Retina (tissue), 1 donor: ENCODE results near the gene USP24.

Experiments
- DNase-seq: peaks from one replicate; pipeline ENCODE4 v3.0.0-alpha.2; 2016

The USP24 gene

DNA sequence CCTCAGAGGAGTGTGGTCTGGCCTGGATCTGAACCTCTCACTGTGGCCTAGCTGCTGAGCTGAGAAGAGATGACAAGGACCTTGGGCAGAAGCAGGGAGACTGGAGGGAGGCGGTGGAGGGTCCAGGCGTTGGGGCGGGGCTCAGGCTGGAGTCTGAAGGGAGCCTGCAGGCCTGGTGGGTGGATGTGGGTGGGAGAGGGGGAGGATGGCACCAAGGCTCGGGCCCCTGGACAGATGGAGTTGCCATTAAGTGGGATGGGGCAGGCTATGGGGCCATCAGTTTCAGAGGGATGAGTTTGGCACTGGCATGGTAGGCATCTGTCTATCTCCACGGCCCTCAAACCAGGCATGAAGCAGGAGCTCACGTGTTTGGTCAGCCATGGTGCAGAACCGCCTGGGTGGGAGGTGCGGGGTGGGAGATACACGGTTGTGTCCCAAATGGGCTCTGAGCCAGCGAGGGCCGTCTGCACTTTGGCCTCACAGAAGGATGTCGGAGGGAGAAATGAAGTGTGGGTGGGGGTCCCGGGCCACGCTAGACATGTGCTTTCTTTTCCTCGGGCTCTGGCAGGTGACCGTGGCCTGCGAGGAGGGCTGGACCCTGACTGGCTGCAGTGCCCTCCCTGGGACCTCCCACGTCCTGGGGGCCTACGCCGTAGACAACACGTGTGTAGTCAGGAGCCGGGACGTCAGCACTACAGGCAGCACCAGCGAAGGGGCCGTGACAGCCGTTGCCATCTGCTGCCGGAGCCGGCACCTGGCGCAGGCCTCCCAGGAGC, 152.2 kb downstream of the USP24 start:
- DNase-seq = no peak

DNA sequence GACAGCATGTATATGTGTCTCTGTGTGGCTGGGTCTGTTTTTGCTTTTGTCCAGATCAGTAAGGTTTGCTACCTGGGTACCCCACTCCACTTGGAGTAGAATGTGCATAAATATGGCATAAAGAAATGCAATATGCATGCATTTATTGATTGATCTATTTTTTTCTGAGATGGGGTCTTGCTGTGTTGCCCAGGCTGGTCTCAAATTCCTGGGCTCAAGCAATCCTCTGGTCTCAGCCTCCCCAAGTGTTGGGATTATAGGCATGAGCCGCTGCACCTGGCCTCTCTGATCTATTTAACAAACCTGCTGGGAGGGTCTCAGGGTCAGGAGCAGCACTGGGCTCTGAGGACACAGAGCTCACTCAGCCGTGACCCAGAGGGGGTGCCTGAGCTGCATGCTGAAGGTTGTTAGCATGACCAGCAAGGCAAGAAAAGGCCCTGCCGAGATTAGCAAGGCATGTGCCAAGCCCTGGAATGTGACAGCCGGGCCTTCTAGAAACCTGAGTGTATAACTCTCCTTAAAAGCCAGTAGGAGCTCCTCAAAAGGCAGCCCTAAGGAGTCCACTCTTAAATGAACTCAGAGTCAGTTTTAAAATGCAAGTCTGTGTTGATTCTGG, 153.3 kb downstream of the USP24 start:
- DNase-seq = no peak

DNA sequence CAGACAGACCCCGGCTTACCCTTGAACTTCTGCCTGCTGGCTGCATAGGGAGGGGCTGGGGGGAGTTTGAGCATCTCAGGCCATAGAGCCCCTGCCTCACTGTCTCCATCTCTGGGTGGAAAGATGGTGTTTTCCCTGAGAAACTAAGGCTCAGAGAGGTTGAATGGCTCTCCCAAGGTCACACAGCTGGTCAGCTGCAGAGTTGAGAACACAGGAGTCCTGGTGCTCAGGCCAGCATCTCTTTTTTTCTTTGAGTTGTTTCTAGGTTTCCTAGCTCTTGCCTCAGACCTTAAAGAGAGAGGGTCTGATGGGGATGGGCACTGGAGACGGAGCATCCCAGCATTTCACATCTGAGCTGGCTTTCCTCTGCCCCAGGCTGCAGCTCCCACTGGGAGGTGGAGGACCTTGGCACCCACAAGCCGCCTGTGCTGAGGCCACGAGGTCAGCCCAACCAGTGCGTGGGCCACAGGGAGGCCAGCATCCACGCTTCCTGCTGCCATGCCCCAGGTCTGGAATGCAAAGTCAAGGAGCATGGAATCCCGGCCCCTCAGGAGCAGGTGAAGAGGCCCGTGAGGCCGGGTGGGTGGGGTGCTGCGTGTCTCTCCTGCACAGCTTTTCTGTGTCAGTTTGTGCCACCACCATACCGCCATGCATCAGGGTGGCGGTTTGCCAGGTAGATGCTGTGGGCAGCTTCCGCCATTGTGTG, 154.0 kb downstream of the USP24 start:
- no peak for DNase-seq

DNA sequence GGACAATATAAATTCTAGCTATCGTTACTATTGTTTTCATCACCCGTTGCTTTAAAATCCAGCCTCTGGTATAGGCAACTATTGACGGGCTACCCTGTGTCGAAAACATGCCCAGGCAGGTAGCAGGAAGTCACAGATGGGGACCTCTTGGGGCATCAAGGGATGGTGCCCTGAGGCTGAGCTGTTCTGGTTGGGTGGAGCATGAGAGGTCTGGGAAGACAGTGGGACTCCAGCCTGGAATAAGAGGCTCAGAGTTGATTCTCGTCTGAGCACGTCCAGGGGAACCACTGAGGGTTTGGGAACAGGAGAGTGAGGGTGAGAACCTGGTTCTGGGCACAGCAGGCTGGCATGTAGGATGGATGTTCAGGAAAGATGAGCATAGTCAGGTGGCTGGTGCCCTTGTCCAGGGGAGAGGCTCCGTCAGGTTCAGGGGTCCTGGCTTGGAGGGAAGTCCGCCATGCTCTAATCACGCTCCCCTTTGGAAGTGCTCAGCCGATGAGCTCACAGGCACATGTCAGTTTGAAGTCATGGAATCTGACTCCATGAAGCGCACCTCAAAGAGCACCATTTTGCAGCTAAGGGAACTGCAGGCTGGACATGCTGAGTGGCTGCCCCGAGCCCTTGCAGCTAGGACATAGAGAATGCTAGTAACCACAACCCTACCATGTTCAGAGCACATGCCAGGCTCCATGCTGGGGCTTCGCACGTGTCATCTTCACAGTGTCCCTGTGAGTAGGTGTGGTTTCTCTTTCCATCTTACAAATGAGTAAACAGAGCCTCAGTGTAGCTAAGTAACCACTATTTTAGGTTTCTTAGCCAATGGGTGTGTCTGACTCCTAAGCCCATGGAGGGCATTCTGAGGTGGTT, 154.8 kb downstream of the USP24 start:
- no peak for DNase-seq

DNA sequence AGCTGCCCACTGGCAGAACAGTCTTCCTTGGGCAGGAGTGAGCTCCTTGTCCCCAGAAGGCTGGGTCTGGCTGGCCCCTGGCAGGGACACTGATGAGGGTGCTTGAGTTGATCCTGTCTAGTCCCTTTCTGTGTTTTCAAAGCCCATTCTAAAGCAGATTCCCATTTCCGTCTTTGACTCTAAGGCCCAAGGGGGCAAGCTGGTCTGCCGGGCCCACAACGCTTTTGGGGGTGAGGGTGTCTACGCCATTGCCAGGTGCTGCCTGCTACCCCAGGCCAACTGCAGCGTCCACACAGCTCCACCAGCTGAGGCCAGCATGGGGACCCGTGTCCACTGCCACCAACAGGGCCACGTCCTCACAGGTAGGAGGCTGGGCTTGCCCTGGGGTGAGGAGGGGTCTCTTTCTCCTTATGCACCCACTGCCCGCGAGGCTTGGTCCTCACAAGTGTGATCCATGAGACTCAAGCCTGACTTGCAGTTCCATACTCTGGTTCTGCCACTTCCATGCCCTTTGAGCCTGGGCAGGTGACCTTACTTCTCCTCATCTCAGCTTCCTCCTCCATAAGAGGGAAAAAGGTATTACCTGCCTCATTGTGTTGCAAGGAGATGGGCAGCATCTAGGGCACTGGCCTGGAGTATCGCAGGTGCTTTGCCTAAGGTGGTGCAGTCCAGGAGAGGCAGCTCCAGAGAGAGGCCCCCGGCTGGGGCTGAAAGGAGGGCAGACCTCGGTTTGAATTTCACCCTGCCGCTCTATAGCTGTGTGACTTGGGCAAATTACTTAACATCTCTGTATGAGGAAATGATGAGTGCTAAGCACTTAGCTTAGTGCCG, 155.6 kb downstream of the USP24 start:
- no peak for DNase-seq

DNA sequence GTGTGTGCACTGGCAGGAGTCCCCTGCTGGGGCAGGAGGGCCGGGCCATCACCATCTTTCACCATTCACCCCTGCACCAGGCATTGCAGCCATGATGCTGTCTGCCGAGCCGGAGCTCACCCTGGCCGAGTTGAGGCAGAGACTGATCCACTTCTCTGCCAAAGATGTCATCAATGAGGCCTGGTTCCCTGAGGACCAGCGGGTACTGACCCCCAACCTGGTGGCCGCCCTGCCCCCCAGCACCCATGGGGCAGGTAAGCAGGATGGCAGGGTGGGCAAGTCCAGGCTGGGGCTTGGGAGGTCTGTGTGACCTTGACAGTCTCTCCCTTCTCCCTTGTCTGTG, 157.2 kb downstream of the USP24 start:
- DNase-seq = no peak

DNA sequence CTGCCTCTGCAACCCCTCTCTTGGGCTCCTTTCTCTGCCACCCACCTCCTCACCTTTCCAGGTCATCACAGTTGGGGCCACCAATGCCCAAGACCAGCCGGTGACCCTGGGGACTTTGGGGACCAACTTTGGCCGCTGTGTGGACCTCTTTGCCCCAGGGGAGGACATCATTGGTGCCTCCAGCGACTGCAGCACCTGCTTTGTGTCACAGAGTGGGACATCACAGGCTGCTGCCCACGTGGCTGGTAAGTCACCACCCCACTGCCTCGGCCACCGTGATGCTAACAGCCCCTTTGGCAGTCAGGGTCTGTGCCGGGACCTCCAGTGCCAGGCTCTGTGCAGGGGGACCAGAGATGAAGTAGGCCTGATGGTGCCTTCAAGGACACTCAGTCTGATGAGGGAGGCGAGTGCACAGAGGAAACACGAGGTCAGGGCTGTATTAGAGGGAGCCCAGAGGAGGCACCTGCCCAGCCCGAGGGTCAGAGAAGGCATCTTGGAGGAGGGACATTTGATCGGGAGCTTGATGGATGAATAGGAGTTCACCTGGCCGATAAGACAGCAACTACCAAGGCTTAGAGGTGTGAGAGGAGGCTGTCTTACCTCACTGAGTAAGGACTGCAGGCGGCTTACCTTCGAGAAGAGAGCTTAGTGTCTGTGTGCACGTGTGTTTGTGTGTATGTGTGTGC, 157.8 kb downstream of the USP24 start:
- no peak for DNase-seq

DNA sequence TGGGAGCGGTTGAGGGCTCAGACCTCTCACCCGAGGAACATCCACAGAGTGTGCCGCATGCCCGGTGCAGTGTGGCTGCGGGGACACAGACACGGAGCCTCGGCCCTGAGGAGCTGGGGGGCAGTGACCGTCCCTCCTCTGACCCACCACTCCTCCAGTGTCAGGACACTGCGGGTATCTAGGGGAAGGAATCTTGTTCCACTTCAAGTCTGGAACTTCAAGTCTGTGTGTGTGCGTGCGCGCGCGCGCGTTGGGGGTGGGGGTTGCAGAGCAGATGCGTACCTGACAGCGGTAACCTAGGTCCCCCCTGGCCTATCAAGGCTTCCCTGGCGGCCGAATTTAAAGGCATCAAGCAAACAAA, 158.6 kb downstream of the USP24 start:
- no peak for DNase-seq

DNA sequence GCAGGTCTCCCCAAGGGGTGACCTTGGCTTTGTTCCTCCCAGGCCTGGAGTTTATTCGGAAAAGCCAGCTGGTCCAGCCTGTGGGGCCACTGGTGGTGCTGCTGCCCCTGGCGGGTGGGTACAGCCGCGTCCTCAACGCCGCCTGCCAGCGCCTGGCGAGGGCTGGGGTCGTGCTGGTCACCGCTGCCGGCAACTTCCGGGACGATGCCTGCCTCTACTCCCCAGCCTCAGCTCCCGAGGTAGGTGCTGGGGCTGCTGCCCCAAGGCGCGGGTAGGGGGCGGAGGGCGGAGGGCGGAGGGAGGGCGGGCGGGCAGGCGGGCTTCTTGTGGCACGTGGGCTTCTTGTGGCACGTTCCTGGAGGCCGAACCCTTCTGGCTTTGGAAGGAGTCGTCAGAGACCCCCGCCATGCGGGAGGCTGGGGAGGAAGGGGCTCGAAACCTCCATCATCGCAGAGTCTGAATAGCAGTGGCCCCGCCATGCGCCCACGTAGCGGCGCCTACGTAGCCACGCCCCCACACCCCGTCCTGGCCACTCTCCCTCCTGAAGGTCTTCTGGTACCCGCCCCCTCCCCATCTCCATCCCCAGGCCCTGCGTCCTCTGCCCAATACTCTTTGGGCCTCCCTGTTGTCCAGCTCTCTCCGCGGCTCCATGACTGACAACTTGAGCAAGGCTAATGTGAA, 159.1 kb downstream of the USP24 start:
- DNase-seq = no peak

DNA sequence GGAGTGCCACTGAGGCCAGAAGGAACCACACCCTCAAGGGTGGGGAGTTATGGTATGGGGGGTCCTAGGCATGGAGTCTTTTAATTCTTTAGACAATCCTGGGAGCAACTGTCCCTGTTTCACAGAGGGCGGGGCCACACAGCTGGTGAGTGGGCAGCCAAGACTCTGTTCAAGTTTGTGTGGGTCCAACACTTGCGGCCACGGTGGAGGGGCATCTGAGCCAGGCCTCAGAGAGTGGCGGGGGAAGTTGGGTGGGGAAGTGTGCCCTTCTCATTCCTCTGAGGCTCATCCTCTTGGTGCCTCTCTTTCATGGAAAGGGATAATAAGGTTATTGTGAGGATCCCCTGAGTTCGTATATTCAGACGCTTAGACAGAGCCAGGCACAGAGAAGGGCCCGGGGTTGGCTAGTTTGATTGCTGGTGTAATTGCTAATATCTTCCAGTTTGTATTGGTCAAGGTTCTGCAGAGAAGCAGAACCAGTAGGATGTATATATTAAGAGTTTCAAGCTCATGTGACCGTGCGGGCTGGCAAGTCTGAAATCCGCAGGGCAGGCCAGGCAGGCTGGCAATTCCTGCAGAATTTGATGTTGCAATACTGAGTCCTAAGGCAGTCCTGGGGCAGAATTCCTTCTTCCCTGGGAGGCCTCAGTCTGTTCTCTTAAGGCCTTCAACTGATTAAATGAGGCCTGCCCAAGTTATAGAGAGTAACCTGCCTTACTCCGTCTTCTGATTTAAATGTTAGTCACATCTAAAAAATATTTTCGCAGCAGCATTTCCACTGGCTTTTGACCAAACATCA, 159.9 kb downstream of the USP24 start:
- DNase-seq = no peak

DNA sequence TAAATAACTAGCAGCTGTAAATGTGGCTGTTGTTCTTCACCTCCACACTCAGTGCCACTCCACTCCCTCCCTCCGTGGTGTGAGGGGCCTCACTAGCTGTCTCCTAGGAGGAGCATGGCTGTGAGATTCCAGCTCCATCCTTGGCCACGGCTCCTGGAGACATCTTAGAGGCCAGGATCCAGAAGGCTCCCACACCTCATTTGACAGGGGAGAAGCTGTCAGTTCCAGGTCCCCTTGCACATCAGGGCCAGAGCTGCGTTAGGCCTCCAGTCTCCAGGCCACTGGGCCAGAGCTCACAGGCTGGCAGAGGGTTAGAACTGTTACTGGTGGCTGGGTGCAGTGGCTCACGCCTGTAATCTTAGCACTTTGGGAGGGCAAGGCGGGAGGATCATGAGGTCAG, 160.8 kb downstream of the USP24 start:
- no peak for DNase-seq

DNA sequence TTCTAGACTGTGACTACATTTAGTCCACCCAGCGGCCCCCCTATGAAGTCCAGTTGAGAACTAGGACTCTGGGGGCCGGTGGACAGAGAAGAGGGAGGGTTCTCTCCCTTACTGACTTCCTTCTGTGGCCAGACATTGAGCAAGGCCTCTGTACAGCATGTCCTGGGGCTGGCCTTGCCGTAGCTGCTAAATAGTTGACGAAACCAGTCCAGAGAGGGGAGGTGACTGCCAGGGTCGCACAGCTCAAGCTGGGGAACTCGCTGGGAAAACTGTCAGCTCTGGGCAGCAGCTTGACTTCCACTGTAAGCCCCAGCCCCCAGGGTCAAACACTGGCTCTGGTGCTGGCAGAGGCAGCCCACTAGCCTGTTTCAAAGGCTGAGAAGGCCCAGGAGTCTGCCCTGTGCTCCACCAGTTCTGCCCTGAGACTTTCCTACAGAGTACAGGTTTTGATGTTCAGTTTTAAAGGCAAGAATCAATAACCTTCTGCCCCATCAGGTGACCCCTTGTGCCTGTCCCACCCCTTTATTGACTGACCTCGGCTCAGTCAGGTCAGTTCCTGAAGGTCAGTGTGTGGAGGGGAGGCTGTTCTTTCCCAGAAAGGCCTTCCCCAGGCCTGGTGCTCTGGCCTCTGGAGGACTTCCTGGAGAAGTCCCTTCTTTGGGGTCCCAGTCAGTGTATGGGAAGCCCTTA, 161.8 kb downstream of the USP24 start:
- DNase-seq = no peak

DNA sequence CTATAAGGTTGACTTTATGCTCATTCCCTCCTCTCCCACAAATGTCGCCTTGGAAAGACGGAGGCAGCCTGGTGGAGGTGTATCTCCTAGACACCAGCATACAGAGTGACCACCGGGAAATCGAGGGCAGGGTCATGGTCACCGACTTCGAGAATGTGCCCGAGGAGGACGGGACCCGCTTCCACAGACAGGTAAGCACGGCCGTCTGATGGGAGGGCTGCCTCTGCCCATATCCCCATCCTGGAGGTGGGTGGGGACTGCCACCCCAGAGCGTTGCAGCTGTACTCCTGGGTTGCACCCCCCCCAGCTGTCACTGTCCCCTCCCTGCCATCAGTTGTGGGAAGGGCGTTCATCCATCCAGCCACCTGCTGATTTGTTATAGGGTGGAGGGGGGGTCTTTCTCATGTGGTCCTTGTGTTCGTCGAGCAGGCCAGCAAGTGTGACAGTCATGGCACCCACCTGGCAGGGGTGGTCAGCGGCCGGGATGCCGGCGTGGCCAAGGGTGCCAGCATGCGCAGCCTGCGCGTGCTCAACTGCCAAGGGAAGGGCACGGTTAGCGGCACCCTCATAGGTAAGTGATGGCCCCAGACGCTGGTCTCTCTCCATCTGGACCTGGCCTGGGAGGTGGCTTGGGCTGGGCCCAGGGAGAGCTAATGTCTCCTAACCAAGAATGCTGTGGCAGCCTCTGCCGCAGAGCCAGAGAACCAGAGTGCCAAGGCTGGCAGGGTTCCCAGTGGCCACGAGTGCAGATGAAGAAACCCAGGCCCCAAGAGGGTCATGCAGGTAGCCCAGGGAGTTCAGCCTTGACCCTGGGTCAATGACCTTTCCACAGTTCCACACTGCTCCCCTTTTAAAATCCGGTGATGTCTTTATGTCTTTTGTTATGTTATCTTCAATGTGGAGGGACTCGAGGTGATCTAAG, 162.7 kb downstream of the USP24 start:
- DNase-seq = no peak

DNA sequence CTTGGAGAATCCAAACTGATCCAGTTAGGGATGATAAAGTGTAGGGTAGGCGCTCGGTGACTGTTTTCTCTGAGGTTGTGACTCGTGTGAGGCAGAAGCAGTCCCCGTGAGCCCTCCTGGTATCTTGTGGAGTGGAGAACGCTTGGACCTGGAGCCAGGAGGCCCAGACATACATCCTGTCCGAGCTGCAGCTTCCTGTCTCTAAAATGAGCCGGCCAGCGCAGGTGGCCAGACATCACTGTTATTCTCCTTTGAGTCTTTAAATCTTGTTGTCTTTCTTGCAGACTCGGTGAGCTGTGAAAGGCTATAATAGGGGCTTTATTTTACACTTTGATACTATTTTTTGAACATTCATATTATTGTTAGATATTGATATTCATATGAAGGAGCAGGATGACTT, 163.5 kb downstream of the USP24 start:
- no peak for DNase-seq

DNA sequence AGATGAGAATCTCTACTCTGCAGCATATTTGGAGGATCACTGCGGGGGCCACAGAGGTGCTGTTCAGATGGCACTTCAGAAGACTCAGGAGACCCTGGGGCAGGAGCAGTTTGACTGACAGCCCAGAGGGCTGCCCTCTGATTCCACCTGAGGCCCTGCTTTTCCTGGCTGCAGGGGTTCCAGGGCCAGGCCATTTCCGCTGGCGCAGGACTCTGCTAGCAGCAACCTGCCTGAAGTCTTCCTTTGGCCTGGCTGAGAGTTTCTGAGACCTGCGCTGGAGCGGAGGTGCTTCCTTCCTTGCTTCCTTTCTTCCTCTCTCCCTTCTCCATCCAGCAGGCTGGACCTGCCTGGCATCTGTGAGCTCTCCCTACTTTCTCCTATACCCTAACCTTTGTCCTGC, 164.0 kb downstream of the USP24 start:
- DNase-seq = no peak

DNA sequence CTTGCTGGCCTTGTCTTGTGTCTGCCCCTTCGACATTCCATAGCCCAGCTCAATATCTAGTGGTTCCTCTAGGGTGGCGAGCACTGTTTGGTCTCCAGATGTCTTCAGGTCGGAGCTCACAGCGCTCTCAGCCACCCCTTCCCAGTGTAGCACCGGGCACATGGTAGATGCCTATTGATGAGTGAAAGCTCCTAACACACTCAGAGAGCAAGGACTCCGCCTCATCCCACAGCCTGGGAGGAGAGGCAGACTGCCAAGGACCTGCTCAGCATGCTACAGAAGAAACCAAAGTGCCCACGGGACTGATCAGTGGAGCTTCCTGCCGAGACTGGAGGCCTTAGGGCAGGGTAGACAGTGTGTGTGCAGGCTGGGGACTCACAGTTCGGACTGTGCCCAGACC, 164.9 kb downstream of the USP24 start:
- no peak for DNase-seq

DNA sequence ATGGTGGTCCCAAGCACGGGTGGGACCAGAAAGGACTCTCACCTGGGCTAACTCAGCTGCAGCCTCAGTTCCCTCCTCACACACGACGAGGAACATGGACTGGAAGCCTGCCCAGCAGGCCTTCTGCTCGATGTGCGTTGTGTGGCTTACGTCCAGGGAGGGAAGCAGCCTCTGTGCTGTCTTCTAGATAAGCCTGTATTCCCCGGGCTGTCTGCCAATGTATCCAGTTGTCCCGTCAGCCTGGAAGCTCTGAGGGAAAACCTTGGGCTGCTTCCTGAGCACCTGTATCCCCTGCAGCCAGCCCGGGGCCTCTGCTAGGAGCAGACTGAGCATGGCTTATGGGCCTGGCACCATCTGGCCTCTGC, 165.3 kb downstream of the USP24 start:
- DNase-seq = no peak

DNA sequence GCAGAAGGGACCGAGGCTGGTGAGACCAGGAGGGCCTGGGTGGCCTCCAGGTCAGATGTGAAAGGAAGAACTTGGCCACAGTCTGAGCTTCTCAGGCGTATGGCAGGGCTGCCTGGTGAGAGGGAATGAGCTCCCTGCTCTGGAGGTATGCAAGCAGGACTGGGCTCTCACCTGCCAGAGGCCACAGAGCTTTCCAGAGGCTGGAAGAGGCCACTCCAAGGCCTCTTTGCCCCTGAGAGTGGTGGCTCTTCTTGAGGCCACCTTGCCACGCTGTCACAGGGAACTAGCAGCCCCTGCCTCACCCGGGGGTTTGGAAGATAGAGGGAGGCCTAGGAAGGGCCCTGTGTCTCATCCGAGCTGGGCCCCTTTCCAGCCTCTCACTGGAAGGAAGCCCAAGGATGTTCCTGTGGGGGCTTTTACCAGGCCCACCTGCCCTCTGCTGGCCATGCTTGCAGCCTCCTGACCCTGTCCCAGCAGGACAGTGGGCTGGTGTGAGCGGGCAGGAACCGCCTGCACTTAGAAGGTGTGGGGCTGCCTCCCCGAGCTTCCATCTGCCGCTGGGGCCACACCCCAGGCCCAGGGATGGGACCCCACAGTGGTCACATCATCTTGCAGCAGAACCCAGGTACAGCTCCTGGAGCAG, 165.8 kb downstream of the USP24 start:
- DNase-seq = no peak
